Panc1 (cell line): ENCODE measurements around the gene CCDC86.

Experiments
- POLR2AphosphoS5 ChIP-seq: IDR thresholded peaks from 2 replicates; pipeline ENCODE4 v1.6.1; 2012; ENCODE audit warnings: mild to moderate bottlenecking, low read depth, low read length, moderate library complexity
- TF ChIP-seq, protein P1 (sequence below): fragments of 450-650 bp; IDR thresholded peaks from 2 replicates; pipeline ENCODE4 v1.5.1; 2017; ENCODE audit warnings: mild to moderate bottlenecking

- TF ChIP-seq, protein P1, sequence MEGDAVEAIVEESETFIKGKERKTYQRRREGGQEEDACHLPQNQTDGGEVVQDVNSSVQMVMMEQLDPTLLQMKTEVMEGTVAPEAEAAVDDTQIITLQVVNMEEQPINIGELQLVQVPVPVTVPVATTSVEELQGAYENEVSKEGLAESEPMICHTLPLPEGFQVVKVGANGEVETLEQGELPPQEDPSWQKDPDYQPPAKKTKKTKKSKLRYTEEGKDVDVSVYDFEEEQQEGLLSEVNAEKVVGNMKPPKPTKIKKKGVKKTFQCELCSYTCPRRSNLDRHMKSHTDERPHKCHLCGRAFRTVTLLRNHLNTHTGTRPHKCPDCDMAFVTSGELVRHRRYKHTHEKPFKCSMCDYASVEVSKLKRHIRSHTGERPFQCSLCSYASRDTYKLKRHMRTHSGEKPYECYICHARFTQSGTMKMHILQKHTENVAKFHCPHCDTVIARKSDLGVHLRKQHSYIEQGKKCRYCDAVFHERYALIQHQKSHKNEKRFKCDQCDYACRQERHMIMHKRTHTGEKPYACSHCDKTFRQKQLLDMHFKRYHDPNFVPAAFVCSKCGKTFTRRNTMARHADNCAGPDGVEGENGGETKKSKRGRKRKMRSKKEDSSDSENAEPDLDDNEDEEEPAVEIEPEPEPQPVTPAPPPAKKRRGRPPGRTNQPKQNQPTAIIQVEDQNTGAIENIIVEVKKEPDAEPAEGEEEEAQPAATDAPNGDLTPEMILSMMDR, result no peak
- no peak for TF ChIP-seq POLR2AphosphoS5
Measured at GRCh38 chr11:60847896-60848295, 6.0 kb downstream of the CCDC86 start.
